Measurements from ENCODE around the gene TUG1.

GRCh38 chr22:30946354-30946753, 22.7 kb upstream of the TUG1 start:
- TF ChIP-seq CTCF (IDR thresholded peaks at IDR 0.05), result no peak
- TF ChIP-seq POLR2A (IDR thresholded peaks at IDR 0.05), result no peak
